Fibroblast of skin of back (primary cell): Measurements from ENCODE around the gene PLEKHS1.
"Not testable (repeated sequence)": the region's sequence is repeated elsewhere in the genome, so short reads cannot be mapped to it uniquely, and the experiment has no call there.

Source experiments
- DNase-seq: peaks from one replicate; pipeline ENCODE4 v3.0.0-alpha.2; 2013

Gene PLEKHS1

GRCh38 chr10:113801569-113801968, 50.1 kb downstream of the PLEKHS1 start:
- DNase-seq = no peak

- no peak for DNase-seq
Measured at GRCh38 chr10:113802997-113803396, 51.5 kb downstream of the PLEKHS1 start.

GRCh38 chr10:113806503-113806902, 55.0 kb downstream of the PLEKHS1 start:
- DNase-seq = no peak

GRCh38 chr10:113808168-113808567, 56.7 kb downstream of the PLEKHS1 start:
- no peak for DNase-seq

GRCh38 chr10:113814700-113815099, 63.2 kb downstream of the PLEKHS1 start:
- not testable (repeated sequence) for DNase-seq

- no peak for DNase-seq
Measured at GRCh38 chr10:113819989-113820388, 68.5 kb downstream of the PLEKHS1 start.

GRCh38 chr10:113820507-113820906, 69.0 kb downstream of the PLEKHS1 start:
- no peak for DNase-seq

- not testable (repeated sequence) for DNase-seq
Measured at GRCh38 chr10:113821306-113821705, 69.8 kb downstream of the PLEKHS1 start.

GRCh38 chr10:113822174-113822573, 70.7 kb downstream of the PLEKHS1 start:
- DNase-seq = no peak

- no peak for DNase-seq
Measured at GRCh38 chr10:113823389-113823788, 71.9 kb downstream of the PLEKHS1 start.

- DNase-seq = no peak
Measured at GRCh38 chr10:113825791-113826190, 74.3 kb downstream of the PLEKHS1 start.

- not testable (repeated sequence) for DNase-seq
Measured at GRCh38 chr10:113828567-113828966, 77.1 kb downstream of the PLEKHS1 start.
